NCI-H2196 treated with DMSO at 0.1 percent for 48 hours (cell line): Measurements from ENCODE around the gene RAB44.
"Not testable (repeated sequence)": the region's sequence is repeated elsewhere in the genome, so short reads cannot be mapped to it uniquely, and the experiment has no call there.

Experiments used
- DNase-seq: peaks from one replicate; lab custom pipeline; 2025; ENCODE audit not compliant: unreplicated experiment; lab: John Stamatoyannopoulos, UW

Gene RAB44

DNA sequence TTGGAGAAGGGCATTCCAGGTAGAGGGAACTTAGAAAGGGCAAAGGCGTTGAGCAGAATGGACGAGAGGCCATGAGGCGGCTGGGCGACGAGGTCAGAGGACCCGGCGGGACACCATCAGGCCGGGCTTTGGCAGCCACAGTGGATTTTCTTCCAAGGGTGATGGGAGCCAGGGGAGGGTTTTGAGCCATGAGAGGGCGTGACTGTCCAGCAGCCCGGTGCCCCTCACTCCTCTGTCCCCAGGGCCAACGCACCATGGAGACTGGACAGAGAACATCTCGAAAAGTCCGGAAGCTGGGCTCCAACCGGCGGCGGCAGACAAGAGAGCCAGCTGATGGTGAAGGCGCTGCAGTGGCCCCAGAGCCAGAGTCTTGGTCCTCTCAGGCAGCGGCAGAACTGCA lies 6.4 kb downstream of the RAB44 start:
- DNase-seq: no peak

DNA sequence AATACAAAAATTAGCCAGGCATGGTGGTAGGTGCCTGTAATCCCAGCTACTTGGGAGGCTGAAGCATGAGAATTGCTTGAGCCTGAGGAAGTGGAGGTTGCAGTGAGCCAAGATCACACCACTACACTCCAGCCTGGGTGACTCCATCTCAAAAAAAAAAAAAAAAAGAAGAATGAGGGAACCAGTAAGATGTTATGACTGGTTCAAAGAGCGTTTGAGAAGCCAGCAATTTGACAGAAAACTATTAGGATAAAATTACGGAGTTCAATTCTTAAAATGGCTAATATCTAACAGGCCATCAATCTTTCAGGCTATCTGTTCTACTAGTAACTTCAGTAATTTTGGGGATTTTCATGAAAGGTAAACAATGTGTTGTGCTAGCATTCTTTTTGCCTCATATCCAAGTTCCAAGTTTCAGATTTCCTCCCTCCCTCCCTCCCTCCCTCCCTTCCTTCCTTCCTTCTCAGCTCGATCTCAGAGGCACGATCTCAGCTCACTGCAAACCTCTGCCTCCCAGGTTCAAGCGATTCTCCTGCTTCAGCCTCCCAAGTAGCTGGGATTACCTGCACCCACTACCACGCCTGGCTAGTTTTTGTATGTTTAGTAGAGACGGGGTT lies 7.4 kb downstream of the RAB44 start:
- DNase-seq: not testable (repeated sequence)

DNA sequence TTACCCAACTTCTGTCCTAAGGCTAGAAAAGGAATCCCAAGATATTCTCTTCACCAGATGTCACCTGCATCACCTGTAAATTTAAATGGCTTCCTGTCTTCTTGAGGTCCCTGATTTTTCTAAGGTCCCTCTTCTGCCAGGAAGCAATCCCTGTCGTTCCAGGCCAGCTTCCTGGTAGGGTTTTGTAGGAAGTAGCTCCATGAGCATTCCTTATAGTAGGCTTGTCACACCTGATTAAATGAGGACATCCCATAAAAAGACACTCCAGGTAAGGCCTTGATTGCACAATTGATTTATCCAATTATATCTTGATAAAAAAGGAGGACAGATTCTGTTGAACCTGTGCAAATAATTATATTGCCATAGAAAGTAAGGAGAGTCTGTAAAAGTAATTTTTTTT lies 8.7 kb downstream of the RAB44 start:
- no peak for DNase-seq

DNA sequence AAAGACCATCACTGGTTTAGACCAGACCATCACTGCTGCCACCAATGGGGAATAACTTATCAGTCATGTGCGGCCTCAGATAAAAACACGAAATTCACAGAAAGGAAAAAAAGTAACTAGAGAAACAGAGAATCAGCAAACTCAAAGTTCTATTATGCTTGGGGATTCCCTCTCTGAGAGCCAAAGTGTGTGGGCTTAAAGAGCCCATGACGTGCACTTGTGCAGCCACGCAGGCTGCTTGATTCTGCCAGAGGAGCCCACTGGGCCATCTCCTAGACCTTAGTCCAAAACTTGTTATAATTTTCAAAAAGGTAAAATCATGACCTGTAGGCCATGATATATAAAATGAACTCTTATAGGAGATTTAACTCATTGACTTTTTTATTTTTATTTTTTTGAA lies 15.2 kb downstream of the RAB44 start:
- no peak for DNase-seq

DNA sequence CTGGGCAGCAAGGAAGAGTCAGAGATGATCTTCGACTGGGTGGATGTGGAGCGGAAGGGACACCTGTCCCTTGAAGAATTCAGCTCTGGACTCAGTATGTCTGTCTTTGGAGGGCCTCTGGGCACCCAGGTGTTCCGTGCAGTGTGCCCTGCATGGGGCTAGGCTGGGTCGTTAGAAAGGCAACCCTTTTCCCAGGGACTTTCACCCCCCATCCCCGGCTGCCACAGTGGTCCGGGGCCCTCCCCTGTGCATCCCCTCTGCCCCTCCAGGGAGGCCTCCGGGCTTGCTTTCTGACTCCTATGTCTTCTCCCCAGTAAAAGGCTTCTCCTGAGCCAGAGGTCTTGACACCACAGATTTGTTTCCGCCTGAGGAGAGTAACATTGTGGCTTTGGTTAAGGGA lies 16.2 kb downstream of the RAB44 start:
- DNase-seq: no peak

DNA sequence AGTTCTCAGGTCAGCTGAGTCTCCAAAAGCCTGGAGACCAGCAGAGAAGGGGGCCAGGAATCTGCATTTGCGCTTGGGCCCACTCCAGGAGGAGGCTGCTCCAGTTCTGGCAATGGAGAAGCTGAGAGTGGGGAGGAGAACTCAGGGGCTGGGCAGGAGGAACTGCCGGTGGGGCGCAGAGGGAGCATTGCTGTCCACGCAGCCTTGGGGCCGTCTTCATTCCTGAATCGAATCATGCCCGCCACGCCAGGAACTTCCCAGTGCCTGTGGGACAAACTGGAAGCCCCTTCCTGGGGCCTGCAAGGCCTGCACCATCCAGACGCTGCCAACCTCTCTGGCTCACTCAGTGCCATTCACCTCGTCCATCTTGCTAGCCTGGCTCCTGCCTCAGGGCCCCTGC lies 16.9 kb downstream of the RAB44 start:
- no peak for DNase-seq

DNA sequence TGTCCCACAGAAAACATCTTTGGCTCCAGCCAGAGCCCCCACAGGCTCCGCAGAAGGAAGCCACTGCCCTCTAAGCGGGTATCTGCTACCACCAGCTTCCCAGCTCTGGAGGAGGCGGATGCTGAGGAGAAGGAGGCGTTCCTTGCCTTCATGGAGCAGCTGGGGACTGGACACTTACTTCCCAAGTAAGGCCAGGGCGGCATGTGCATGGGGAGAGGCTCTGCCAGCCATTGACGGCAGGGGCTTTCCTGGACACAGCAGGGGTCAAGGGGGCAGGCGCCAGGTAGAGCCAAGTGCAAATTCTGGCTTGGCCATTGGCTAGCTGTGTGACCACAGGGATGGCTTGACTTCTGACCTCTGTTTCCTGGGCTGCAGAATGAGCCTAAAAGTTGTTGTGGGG lies 17.8 kb downstream of the RAB44 start:
- no peak for DNase-seq

DNA sequence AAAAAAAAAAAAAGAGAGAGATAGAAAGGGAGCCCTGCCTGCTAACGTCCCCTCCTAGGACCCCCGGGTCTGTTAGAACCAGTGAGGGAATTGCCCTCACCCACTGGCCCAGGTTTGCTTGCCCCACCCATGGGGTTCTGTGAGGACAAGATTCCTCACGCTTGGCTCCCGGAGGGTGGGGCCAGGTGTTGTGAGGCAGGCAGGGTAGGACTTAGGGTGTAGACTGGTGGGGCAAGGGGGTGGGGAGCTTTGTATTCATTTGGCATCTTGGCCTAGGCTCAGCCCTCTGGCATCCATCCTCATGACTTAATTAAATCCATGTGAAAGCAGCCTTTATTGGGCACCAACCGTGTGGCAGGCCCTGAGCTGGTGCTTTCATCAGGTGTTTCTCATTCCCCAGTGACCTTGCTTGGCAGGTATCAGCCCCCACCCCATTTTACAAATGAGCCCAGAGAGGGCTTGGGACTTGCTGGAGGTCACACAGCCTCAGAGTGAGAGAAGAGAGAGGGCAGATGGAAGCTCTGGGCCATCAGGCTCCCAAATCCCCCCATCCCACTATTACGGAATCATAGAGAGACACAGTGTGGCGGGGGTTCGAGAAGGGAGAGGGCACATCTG lies 19.0 kb downstream of the RAB44 start:
- DNase-seq: no peak

DNA sequence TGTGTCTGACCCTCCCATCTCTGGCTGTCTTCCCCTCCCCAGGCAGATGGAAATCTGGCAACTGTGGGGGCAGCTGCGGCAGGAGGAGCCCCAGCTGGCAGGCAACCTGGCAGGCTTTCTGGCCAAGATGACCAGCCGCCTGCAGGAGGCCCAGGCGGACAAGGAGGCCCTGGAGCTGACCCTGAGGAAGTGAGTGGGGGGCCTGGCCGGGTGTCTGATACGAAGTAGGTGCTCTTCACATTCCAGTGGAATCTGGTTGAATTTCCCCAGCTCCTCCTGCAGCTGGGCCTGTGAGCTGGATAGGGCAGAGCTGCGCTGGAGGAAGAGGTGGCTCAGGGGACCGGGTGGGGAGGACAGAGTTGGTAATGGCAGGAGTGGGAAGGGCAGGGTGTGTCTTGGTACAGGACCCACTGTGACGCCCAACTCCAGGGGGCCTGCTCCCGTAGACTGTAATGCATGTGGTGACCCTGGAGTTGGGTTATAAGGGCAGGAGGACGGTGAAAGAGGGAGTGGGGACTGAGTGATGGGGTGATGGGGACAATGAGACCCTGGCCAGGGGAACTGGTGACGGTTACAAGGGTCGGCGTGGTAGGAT lies 19.7 kb downstream of the RAB44 start:
- DNase-seq: no peak

DNA sequence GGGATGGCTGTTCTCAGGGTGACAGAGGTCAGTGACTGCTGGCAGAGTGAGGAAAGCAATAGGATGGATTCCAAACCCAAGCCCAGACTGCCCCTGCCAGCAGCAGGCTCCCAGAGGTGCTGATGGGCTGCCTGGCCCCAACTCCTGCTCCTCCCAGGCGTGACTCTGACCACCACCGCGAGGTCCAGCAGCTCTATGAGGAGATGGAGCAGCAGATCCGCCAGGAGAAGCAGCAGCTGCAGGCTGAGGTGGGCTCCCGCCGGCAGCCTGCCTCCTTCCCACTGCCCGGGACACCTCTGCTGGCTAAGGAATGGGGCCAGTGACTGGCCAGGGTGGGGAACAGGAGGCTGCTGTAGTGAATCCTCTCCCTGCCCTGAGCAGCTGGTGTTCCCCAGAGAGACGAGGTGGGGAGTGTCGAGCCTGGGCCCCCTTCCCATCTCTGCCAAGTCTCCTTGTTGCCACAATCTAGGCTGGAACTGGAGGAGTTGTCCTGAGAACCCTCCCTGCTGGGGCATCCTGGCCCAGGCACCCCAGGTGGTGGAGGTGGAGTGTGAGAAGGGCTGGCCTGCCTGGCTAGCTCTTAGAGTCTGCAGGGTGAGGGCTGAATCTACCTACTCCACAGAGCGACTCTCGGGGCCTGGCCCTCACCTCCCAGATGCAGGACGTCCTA lies 20.4 kb downstream of the RAB44 start:
- DNase-seq: no peak

DNA sequence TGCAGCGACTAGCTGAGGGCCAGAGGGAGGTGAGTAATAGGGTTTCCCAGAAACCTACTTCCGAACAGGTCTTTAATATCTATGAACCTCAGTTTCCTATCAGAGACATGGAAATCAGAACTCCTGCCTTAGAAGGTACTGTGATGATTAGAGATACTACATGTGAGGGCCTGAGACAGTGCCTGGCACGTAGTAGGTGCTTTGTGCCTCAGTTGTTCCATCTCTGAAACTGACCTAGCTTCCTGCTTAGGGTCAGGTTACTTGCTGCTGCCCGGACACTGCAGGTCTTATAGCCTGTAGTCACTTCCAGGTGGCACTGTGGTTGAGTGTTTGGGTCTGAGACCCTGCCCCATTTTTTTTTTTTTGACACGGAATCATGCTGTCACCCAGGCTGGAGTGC lies 20.9 kb downstream of the RAB44 start:
- no peak for DNase-seq

DNA sequence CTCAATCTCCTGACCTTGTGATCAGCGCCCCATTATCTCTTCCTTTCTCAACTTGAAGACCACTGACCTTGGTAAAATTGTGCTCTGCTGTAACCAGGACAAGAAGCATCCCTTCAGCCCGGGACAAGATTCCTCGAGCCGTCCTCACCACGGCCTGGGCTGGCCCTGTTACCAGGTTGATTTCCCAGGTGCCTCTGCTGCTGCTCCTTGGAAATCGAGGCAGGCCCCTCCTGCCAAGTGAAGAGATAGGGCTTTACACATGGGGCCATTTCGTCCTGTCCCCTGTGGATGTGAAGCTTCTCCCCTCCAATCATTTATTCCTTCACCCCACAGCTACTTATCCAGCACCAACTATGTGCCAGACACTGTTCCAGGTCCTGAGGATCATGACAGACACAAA lies 21.5 kb downstream of the RAB44 start:
- DNase-seq: no peak

DNA sequence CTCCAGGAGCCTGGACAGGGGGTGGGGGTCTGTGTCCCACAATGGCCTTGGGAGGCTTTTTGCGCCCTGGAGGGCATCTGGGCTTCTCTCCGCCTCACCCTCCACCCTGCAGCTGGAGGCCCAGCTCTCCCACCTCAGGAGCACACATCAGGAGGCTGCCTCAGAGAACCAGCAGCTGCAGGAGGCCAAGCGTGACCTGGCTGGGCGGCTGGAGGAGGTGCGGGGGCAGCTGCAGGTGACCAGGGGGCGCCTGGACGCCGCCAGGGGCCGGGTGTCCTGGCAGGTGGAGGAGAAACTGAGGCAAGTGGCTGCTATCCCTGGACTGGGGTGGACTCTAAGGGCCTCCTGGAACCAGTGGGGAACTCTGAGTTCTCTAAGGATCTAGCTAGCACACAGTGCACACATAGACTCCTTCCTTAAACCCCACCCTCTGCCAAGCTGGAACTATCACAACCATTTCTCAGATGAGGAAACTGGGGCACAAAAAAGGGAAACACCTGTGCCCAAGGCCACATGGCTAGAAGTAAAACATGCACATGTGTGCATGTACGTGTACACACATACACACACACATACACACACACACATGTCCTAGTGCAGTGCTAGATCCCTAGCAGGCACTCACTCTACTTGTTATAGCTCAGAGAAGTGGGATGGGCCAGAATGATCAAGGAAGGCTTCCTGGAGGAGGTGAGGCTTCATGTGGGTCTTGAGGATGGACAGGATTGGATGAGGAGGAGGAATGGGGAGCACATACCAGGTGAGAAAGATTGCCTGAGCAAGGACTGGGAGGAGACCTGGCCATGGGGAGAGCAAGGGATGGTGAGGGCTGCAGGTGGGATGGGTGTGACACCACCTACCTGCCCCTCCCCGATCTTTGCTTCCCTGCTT lies 22.9 kb downstream of the RAB44 start:
- no peak for DNase-seq

DNA sequence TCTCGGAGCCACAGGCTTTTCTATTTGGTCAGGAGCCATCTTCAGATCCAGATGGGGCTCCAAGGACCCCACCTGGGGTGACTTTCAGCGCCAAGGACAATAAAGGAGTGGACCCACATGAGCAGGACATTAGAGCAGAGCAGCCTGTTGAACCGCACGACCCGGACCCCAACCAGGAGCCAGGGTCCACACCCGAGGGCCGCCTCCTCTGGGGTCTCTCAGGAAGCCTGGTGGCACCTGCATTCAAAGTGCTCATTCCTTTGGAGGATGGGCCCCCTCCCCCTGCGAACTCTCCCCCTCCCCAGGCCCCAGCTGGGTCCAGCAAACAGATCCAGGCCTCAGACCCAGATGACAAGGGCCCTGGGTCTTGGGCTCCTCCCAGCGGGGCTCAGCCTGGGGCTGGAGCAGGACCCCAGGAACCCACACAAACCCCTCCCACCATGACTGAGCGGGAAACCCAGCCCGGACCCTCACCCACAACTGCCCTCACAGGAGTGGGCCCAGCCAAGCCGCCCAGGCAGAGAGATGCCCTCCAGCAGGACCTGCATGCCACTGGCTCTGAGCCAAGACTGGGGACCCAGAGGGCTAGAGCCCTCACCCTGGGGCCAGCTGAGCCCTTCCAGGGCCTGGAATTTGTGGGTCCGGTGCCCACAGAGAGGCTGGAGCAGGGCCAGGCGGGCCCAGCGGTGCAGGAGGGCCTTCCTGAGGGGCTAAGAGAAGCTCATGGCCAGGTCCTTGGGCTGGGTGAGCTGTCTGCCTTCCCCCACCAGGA lies 23.9 kb downstream of the RAB44 start:
- no peak for DNase-seq

DNA sequence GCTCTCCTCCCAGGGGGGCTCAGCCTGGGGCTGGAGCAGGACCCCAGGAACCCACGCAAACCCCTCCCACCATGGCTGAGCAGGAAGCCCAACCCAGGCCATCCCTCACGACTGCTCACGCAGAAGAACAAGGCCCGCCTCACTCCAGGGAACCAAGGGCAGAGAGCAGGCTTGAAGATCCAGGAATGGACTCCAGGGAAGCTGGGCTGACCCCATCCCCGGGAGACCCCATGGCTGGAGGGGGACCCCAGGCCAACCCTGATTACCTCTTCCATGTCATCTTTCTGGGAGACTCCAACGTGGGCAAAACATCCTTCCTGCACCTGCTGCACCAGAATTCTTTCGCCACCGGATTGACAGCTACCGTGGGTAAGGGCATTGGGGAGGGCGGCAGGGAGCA lies 24.7 kb downstream of the RAB44 start:
- DNase-seq: no peak

DNA sequence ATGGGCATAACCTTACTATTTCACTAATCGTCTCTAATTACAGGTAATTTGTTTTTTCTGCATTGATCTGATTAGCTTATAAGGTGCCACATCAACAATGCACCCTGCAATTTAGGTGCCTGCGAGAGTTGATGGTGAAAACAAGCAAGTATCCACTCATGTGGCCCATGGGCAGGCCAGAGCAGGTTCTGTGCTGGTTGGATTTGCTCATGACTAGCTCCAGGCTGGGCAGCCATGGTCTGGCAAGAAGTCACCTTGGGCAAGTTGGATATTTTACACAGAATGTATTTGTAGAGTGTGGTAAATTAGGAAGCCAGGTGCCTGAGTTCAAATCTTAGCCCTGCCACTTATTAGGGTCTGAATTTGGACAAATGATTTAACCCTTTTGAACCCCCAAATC lies 25.3 kb downstream of the RAB44 start:
- no peak for DNase-seq

DNA sequence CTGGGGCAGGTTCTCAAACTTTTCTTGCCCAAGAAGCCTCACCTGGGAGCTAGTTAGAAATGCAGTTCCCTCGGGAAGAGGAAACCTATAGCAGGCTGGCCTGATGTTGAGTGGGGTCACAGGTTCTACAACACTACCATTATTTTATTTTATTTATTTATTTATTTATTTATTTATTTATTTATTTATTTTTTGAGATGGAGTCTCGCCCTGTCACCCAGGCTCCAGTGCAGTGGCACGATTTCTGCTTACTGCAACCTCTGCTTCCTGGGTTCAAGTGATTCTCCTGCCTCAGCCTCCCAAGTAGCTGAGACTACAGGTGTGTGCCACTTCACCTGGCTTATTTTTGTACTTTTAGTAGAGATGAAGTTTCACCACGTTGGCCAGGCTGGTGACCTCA lies 26.4 kb downstream of the RAB44 start:
- DNase-seq: not testable (repeated sequence)

DNA sequence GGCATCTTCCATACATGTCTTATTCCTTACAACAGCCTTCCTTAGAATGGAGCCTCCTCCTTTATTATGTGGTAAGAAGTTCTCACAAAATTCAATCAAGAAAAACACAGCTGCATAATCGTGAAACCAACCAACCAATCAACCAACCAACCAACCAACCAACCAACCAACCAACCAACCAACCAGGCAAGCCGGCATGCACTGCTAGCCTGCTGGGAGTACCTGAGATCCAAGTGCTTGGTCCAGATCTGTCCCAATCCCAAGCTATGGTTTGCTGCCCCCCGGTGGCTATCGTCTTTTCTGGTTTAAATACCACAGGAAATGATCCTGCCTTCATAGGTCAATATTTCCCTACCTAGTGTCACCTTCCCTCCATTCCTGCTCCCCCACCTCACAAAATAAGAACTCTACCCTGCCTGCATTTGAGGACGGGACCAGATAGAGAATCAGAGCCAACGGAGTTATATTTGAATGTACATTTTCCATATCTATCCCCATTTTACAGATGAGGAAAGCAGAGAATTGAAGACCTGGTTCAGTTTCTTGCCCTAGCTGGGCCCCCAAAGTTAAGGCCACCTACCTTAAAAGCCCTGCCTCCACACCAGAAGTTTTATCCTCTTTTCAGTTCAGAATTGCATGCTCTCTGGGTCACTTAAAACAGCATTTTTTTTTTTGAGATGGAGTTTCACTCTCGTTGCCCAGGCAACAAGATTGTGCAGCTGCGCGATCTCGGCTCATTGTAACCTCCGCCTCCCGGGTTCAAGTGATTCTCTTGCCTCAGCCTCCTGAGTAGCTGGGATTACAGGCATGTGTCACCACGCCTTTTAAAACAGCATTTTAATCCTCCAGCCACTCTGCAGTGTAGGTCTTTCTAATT lies 27.1 kb downstream of the RAB44 start:
- DNase-seq: peak; percentile 68

DNA sequence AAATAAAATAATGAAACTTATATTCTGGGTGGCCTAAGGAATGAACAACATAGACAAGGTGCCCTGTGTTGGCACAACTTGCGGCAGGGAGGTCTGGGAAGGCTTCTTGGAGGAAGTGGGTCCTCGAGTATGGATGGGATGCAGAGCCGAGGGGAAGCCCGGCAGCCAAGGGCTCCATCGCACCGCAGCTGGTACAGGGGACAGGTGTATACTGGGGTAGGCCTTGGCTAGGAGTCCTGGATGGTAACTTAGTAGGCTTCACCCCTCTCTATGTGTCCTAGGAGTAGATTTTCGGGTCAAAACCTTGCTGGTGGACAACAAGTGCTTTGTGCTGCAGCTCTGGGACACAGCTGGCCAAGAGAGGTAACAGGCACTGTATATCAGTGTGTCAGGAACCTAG lies 28.0 kb downstream of the RAB44 start:
- DNase-seq: no peak
